HG02588 (cell line): ENCODE data around the gene DCBLD1.

Source experiments
- ATAC-seq: cut with Tn5 transposase; IDR thresholded peaks from one replicate; pipeline ENCODE4 v1.9.1; 2021; ENCODE audit warnings: mild to moderate bottlenecking, moderate library complexity; ENCODE audit not compliant: unreplicated experiment

DCBLD1 gene

DNA sequence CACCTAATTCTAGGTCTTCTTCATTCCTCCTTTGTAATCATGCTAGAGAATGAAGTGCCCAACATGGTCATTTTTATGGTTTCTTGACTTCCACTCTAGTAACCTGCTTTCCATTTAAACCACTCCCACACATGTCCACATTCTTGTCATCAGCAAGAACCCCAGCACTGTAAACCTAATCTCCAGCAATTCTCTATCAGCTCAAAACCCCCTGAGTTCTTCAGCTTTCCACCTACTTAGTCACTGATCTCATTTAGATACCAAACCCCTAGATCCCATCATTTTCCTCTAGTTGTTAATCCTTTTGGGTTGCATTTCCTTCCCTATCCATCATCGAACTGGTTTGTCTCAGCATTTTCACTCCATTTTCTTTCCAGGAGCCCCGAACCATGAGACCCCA, 70.1 kb downstream of the DCBLD1 start:
- ATAC-seq, result no peak

DNA sequence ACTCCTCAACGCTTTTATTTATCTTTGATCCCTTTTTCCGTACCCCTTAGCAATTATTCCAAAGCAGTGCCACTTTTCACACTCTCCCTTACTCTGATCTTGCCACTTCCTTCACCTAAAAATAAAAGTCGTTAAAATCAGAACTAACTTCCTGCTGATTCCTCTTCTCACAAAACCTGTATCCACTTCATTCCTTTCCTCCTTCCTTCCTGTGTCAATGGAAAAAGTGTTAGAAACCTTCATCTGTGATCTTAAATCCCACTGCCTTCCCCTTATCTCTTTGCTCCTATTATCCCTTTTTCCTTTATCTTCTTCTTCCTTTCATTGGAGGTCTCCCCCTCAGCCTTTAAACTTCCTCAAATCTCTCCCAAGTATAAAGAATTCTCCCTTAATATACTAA, 70.7 kb downstream of the DCBLD1 start:
- no peak for ATAC-seq

DNA sequence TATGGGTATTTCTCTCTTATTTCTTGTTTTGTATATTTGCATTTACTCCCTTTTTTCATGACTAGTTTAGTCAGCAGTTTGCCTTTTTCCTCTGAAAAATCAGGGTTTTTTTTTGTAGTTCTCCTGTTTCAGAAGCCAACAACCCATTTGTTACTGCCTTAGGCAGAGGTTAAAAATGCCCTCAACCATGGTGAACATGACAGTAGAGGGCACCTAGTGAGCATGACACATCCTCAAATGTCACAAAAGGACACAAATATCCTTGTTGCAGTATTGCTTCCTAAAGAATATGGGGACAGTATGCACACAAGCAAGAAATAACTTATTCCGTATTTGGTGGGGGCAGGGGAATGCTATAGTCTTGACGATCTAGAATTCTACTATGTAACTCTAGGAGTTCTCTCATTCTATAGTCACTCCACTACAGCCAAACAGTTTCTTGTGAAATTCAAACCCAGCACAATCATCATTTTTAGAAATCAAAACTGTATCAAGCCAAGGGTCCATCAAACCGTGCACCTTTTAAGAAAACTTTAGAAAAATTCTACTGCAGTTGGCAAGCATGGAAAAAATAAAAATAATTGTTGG, 72.9 kb downstream of the DCBLD1 start:
- no peak for ATAC-seq

DNA sequence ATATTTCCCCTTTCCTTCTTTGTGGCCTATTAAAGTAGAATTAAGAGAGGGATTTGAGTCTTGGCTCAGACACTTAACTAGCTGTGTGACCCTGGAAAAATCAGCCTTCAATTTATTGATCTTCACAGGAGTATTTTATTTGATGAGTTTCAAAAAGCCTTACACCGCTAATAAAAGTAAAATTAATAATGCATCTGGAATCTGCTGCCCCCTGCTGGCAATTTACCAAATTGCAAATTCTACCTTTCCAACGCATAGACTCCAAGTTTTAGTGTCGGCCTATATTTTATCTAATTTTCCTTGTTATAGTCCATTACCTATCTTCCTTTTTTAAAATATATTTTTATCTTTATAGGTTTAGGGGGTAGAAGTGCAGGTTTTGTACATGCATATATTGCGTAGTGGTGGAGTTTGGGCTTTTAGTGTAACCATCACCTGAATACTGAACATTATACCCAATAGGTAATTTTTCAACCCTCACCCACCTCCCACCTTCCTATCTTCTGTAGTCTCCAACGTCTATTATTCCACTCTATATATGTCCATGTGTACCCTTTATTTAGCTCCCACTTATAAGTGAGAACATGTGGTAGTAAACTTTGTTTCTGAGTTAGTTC, 73.5 kb downstream of the DCBLD1 start:
- ATAC-seq, result no peak

DNA sequence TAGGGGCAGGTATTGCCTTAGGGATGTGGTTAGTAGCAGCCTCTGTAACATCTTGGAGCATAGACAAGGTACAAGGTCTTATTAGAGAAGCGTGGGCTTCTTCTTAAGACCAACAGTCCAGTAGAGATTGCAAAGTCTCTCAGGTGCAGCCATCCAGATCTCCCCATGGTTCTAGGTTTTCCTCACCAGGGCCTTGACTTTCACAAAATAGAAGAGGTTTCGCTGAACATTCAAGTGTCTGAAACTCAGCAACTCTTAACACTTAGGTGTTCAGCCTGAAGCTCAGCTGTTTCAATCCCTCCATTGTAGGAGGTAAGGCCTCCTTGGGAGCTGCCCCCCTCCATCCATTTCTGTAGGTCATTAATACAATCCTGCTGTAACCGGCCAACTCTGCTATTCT, 75.5 kb downstream of the DCBLD1 start:
- no peak for ATAC-seq

DNA sequence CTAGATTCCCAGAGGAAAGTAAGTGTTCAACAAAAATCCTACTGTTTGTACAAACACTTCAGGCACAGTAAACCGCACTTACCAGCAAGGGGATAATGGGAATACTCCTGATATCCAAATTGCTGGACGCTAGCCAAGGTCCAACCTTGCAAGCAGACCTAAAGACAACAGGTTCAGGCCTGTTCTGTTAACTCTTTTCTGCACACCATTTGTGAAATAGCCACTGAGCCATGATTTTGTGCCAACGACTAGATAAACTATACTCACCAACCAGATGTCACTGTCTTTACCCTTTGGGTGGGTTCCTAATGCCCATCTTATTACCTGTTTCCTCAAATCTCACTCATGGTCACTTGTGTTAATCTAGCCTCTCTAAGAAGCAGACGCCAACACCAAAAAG, 76.3 kb downstream of the DCBLD1 start:
- ATAC-seq, result no peak

DNA sequence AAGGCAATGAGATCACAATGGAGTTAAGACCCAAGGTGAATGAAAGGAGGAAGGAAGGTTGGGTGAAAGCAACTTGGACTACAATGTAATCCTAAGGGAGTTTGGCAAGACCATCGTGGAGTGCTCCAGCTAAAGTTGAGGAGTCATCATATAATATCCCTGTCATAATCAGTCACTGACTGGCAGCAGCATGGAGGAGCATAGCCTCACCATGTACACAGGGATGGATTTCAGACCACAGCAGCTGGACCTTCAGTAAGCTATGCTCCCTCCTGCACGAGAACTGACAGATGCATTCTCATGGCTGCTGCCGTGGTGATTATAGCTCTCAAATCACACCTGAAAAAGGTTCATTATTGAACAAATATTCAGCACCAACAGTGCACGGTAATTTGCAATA, 76.8 kb downstream of the DCBLD1 start:
- ATAC-seq, result no peak

DNA sequence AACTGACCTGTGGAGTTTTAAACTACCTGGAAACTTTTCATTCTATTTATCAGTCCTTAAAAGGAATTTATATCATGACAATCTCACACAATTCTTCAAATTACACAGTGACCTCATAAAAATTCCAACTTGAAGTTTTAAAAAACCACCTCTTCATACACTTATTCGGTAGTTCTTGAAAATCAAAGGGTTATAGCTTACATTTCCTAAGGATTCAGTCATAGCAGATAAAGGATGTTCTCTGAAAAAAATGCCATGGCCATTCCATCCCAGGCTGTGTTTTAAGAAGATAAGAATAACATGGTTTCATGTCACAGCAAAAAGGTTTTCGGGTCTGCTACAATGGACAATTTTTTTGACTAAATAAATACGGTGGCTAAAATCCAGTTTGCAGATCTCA, 78.7 kb downstream of the DCBLD1 start:
- no peak for ATAC-seq

DNA sequence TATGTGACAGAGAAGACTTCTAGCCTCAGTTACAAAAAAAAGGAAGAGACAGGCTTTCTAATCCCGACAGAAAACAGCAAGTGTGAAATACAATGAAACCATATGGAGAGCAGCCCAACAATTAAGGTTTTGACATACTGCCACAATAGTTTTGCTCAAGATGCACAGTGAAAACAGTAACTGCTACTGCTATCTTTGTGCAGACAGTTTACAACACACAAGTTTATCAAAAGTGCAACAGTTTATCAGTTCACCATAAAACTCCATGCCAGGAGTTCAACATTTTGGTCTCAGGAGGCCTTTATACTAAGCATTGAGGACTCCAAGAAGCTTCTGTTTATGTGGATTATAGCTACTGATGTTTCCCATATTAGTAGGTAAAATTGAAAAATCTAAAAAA, 82.2 kb downstream of the DCBLD1 start:
- no peak for ATAC-seq

DNA sequence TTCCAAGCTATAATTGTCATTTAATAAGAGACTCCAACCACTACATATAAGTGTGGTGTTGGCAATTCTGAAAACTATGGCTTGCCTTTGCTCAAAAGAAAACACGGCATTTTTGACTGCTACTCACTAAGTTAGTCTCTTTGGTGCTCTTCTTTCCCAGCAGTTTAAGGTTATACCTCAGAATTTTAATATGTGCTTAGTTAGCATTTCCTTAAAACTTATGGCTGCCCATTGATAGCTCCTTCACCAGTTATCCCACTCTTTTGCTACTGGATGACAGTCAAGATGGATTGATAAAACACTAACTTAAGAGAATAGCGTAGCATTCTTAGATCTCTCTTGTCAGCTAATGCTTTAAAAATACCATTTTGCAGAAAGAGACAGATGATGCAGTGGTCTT, 85.8 kb downstream of the DCBLD1 start:
- ATAC-seq, result no peak

DNA sequence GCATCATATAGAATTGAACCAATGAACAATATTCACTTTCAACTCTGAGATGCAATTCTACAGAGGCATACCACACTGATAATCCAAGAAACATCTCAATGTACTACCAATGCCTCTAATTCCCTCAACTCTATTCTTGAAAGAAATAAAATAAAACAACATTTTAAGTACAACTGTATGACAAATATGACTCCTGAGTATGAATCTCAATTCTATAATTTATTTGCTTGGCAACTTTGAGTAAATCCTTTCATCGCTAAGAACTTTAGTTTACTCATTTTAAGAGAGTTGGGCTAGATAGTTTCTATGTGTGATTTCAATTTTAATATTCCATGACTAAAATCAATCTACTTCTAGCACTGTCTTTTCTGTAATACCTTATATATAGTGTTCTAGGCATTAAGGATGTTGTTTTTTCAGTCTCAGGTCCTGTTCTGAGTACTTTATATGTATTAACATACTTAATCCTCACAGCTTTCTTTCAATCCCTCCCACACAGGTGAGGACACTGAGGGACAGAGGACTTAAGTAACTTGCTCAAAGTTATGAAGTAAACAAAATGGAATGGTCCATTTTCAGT, 86.4 kb downstream of the DCBLD1 start:
- no peak for ATAC-seq

DNA sequence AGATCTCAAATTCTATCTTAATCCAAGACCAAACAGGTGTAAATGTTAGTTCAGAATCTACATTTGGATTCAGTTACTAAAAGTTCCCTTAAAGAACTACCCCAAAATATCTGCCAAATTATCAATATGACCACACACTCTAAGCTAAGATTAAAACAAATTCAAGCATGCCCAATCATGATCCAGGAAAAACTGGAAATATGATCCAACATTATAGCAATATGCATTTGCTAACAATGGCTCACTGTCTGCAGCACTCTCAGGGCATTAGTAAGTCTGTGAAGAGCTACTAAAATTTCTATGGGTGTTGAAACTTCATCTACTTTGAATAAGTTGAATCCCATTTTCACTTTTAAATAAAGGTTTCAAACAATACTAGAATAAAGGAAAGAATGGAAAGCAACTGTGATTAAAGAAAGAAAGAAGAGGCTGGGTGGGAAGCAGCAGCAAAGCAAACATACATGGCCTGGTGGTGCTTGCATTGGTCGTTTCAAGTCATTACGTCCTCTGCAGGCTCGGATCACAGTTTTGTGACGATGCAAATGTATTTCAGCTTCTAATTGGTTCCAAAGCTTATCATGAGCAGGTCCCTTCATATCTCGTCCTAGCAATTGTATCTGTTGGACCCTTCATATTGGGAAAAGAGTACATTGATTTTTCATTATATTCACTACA, 90.7 kb downstream of the DCBLD1 start:
- no peak for ATAC-seq

DNA sequence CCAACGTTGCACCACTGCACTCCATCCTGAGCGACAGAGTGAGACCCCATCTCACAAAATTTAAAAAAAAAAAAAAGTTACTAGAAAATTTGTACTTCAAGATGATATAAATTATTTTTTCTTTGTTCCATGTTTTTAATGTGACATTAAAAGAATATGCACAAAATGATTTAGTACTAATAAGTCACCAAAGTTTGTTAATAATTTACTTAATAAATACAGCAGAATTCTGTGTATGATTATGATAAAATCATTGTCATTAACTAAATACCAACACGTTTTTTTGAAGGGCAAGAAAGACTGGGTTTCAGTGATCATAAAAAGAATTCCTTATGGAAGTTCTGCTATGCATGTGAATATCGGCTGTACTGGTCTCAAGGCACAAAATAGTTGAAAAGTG, 91.7 kb downstream of the DCBLD1 start:
- ATAC-seq, result no peak

DNA sequence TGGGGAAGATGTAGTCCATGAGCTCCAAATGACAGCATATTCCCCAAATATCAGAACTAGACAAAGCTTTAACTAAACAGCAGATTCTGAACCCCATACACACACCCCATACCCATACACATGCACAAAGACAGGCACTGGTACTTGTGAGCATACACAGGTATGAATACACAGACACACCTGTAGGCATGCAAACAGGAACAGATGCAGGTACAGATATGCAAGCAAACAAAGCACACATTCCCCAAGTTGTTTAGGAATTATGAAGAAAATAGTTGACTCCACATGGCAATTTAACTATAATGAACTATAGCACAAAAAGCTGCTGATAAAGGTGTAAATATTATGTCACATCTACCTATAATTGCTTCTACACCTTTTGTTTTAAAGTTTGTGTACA, 103.2 kb downstream of the DCBLD1 start:
- no peak for ATAC-seq

DNA sequence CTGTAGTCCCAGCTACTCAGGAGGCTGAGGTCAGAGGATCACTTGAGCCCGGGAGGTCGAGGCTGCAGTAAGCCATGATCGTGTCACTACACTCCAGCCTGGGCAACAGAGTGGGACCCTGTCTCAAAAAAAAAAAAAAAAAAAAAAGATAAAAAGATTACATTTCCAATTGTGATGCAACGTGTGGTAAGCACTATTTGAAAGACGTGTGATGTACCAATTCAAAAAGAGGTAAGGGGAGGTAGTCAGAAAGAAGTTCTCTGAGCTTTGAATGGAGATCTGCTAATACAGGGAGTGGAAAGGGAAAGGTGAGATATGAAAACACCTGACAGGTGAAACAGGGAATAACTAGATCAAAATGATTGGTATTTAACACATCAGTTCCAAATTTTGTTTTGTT, 108.0 kb downstream of the DCBLD1 start:
- ATAC-seq, result no peak

DNA sequence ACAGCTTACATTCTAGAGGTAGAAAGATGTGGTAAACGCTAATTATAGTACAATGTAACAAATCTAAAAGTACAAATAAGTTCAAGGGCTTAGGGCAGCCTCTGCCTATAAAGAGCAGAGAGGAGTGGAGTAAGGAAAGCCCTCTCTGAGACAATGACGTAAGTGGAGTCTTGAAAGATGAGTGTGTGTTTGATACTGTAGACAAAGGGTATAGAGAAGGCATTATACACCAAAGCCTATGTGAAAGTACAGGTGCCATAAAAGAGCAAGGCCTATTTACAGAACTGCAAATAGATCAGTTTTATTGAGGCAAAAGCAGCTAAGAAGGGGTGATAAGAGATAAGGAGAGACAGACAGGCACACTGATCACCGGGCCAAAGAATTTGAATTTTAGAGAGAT, 108.9 kb downstream of the DCBLD1 start:
- ATAC-seq, result no peak

DNA sequence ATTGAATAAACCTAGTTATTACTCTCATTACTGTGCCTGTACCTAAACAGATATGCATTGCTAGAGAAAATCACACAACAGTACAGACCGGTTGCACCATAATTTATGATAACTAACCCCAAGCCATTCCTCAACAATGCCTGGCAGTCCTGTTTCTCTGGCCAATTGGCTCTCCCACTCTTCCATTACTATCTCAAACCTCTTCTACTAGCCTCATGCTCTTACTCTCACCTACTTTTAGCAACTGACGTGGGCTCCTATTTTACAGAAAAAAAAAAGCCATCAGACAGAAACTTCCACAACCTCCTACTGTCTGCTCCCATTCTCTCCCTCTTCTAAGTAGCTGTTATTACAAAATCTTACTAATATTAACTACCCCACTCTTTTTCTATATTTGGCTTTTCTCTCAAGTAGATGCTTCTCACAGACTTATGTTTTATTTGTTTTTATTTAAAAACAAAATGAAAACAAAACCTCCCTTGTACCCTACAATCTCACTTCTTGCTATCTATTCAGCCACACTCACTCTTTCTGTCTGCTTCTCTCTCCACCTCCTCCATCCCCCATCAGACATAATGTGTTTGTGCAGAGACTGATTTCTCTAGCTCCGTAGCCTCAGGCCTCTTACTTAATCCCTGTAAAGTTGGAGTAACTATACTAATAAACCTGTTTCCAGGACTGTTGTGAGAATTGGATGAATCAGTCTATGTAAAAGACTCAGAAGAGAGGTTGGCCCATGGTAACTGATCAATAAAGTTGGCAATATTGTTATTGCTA, 110.7 kb downstream of the DCBLD1 start:
- no peak for ATAC-seq

DNA sequence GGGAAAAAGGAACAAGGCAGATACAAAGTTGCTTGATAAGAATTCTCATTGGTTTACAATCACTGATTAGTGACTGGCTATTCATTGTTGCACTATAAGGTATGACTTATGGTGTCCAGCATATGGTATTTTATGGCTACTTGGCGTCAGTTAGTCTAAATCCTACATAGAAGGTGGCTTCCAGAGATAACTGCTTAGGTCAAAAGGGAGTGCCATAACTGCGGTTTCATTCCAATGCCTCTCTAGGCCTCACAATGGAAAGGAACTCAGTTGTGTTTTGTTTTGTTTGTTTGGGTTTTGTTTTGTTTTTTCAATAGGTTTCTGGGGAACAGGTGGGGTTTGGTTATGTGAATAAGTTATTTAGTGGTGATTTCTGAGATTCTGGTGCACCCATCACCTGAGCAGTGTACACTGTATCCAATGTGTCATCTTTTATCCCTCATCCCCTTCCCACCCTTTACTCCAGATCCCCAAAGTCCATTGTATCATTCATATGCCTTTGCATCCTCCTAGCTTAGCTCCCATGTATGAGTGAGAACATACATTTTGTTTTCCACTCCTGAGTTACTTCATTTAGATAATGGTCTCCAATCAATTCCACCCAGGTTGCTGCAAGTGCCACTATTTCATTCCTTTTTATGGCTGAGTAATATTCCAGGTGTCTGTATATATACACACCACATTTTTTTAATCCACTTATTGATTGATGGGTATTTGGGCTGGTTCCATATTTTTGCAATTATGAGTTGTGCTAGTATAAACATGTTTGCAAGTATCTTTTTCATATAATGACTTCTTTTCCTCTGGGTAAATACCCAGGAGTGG, 112.8 kb downstream of the DCBLD1 start:
- no peak for ATAC-seq

DNA sequence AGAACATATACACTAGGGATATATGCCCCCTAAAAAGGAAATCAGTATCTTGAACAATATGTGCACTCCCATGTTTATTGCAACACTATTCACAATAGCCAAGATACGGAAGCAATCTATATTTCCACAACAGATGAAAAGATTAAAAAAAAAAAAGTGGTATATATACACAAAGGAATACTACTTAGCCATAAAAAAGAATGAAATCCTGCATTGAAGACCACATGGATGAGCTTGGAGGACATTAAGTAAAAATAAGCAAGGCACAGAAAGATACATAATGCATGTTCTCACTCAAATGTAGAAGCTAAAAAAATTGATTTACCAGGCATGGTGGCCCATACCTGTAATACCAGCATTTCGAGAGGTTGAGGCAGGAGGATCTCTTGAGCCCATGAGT, 115.3 kb downstream of the DCBLD1 start:
- no peak for ATAC-seq
